ENCODE measurements around the gene ALPI. TPM values are rescaled to one million over a fixed set of nuclear protein-coding genes. Genes with fewer than 3 reads are reported as not detected.

ALPI gene
- total and polyA plus RNA-seq, 2 donors (not counting 1 experiment from before 2014, with no cell fraction given) = not detected

- Histone ChIP-seq H3K79me2 (ENCODE audit: control insufficient read depth, insufficient read depth, low read length) (no peaks in the 10 kb centered on the region), H3K27ac (ENCODE audit: insufficient read depth, low read length) (no peak overlapping the region), H3K4me2 (ENCODE audit: extremely low read depth, insufficient read depth, low read length) (no peak overlapping the region), H4K20me1 (ENCODE audit: control insufficient read depth, extremely low read depth, insufficient read depth, low read length) (no peaks in the 10 kb centered on the region), H3K9ac (ENCODE audit: insufficient read depth, low read length) (no peak overlapping the region), H3K27me3 (ENCODE audit: control insufficient read depth, insufficient read depth, low read length) (no peaks in the 10 kb centered on the region), H3K4me1 (ENCODE audit: control insufficient read depth, extremely low read depth, insufficient read depth, low read length) (no peaks in the 10 kb centered on the region), H3K4me3 (replicated peaks in 1 of 4; ENCODE audit: control extremely low read depth in 1 of 4, insufficient read depth in 1 of 4, low read depth in 3 of 4, low read length in 4 of 4) (no peak overlapping the region), H2AFZ (ENCODE audit: low read length) (no peak overlapping the region), H3K36me3 (ENCODE audit: control insufficient read depth, insufficient read depth, low read length) (no peaks in the 10 kb centered on the region), H3K9me3 (ENCODE audit: control insufficient read depth, insufficient read depth, low read depth, low read length) (no peaks in the 10 kb centered on the region)
- TF ChIP-seq, protein P1, sequence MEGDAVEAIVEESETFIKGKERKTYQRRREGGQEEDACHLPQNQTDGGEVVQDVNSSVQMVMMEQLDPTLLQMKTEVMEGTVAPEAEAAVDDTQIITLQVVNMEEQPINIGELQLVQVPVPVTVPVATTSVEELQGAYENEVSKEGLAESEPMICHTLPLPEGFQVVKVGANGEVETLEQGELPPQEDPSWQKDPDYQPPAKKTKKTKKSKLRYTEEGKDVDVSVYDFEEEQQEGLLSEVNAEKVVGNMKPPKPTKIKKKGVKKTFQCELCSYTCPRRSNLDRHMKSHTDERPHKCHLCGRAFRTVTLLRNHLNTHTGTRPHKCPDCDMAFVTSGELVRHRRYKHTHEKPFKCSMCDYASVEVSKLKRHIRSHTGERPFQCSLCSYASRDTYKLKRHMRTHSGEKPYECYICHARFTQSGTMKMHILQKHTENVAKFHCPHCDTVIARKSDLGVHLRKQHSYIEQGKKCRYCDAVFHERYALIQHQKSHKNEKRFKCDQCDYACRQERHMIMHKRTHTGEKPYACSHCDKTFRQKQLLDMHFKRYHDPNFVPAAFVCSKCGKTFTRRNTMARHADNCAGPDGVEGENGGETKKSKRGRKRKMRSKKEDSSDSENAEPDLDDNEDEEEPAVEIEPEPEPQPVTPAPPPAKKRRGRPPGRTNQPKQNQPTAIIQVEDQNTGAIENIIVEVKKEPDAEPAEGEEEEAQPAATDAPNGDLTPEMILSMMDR (conservative IDR thresholded peaks at IDR 0.05 in 1 of 2, IDR thresholded peaks at IDR 0.05 in 1 of 2; ENCODE audit: low read depth in 1 of 2, low read length in 2 of 2) = no peak
- no peak for TF ChIP-seq EZH2 (IDR thresholded peaks at IDR 0.05; ENCODE audit: low read length, missing control alignments)
- DNase-seq (ENCODE audit: low read depth in 2 of 2) = no peak
These were observed 20.1 kb upstream of the ALPI start for GRCh38 chr2:232435805-232436204.

DNA sequence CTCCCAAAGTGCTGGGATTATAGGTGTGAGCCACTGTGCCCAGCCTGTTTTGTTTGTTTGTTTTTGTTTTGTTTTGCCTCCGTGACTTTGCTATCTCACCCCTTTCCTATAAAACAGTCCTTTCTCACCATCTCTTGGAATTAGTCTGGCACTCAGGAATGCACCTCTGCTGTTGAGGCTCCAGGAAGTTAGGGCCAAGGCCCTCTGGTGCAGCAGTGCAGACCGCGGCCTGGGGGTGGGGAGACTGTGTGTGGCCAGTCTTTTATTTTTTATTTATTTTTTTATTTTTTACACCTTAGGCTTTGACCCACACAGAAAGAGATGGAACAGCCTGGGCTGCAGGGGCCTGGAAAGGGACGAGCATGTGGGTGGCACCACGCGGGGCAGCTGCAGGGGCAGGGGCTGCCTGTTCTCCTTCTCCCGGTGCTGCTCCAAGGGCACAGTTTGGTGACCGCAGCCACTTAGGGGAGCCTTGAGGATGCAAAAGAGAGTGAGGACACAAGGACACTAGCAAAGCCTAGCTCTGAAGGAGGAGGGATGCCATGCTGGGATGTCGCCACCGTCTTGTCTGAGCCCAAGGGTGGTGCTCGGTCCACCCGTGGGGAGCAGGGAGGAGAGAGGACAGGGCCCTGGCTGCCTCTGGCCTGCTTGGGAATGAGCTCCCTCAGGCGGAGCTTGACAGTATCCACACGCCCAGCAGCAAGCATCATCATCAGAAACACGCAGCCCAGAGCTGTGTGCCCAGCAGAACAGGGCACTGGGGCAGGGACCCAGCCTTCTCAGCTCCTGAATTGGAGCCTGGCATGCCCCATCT lies 19.4 kb upstream of the ALPI start:
- Histone ChIP-seq H3K4me1 (ENCODE audit: control insufficient read depth, extremely low read depth, insufficient read depth, low read length) (no peaks in the 10 kb centered on the region), H3K4me3 (replicated peaks in 1 of 4; ENCODE audit: control extremely low read depth in 1 of 4, insufficient read depth in 1 of 4, low read depth in 3 of 4, low read length in 4 of 4) (no peak overlapping the region), H3K4me2 (ENCODE audit: extremely low read depth, insufficient read depth, low read length) (no peak overlapping the region), H3K9me3 (ENCODE audit: control insufficient read depth, insufficient read depth, low read depth, low read length) (no peaks in the 10 kb centered on the region), H4K20me1 (ENCODE audit: control insufficient read depth, extremely low read depth, insufficient read depth, low read length) (no peaks in the 10 kb centered on the region), H3K27me3 (ENCODE audit: control insufficient read depth, insufficient read depth, low read length) (no peaks in the 10 kb centered on the region), H3K27ac (ENCODE audit: insufficient read depth, low read length) (no peak overlapping the region), H2AFZ (ENCODE audit: low read length) (no peak overlapping the region), H3K79me2 (ENCODE audit: control insufficient read depth, insufficient read depth, low read length) (no peaks in the 10 kb centered on the region), H3K36me3 (ENCODE audit: control insufficient read depth, insufficient read depth, low read length) (no peaks in the 10 kb centered on the region), H3K9ac (ENCODE audit: insufficient read depth, low read length) (no peak overlapping the region)
- no peak for TF ChIP-seq EZH2 (IDR thresholded peaks at IDR 0.05; ENCODE audit: low read length, missing control alignments)
- TF ChIP-seq, protein P1 (conservative IDR thresholded peaks at IDR 0.05 in 1 of 2, IDR thresholded peaks at IDR 0.05 in 1 of 2; ENCODE audit: low read depth in 1 of 2, low read length in 2 of 2) = no peak
- no peak for DNase-seq (ENCODE audit: low read depth in 2 of 2)

DNA sequence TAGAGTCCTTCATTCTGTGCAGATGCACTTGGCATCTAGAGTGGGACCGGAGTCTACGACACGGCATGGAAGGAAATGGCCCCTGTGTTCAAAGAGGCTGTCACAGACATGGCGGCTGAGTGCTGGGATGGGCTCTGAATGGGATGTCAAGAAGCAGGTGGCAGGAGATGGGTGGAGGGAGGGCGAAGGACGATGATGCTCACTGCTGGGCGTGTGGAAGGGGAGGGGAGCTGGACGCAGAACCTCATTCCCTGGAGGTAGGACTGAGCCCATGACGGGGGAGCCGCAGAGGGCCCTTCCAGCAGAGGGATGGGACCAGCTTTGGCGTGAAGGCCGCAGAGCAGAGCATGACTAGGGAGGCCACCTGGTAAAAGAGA lies 18.8 kb upstream of the ALPI start:
- Histone ChIP-seq H3K27me3 (ENCODE audit: control insufficient read depth, insufficient read depth, low read length) (no peaks in the 10 kb centered on the region), H3K9ac (ENCODE audit: insufficient read depth, low read length) (no peak overlapping the region), H2AFZ (ENCODE audit: low read length) (no peak overlapping the region), H3K36me3 (ENCODE audit: control insufficient read depth, insufficient read depth, low read length) (no peaks in the 10 kb centered on the region), H3K4me1 (ENCODE audit: control insufficient read depth, extremely low read depth, insufficient read depth, low read length) (no peaks in the 10 kb centered on the region), H4K20me1 (ENCODE audit: control insufficient read depth, extremely low read depth, insufficient read depth, low read length) (no peaks in the 10 kb centered on the region), H3K27ac (ENCODE audit: insufficient read depth, low read length) (no peak overlapping the region), H3K4me3 (replicated peaks in 1 of 4; ENCODE audit: control extremely low read depth in 1 of 4, insufficient read depth in 1 of 4, low read depth in 3 of 4, low read length in 4 of 4) (no peak overlapping the region), H3K9me3 (ENCODE audit: control insufficient read depth, insufficient read depth, low read depth, low read length) (no peaks in the 10 kb centered on the region), H3K4me2 (ENCODE audit: extremely low read depth, insufficient read depth, low read length) (no peak overlapping the region), H3K79me2 (ENCODE audit: control insufficient read depth, insufficient read depth, low read length) (no peaks in the 10 kb centered on the region)
- no peak for TF ChIP-seq EZH2 (IDR thresholded peaks at IDR 0.05; ENCODE audit: low read length, missing control alignments)
- TF ChIP-seq, protein P1 (conservative IDR thresholded peaks at IDR 0.05 in 1 of 2, IDR thresholded peaks at IDR 0.05 in 1 of 2; ENCODE audit: low read depth in 1 of 2, low read length in 2 of 2) = no peak
- no peak for DNase-seq (ENCODE audit: low read depth in 2 of 2)

Measured in fibroblast of lung (primary cell).